Measurements from ENCODE around the gene S100A9.

The S100A9 gene

DNA sequence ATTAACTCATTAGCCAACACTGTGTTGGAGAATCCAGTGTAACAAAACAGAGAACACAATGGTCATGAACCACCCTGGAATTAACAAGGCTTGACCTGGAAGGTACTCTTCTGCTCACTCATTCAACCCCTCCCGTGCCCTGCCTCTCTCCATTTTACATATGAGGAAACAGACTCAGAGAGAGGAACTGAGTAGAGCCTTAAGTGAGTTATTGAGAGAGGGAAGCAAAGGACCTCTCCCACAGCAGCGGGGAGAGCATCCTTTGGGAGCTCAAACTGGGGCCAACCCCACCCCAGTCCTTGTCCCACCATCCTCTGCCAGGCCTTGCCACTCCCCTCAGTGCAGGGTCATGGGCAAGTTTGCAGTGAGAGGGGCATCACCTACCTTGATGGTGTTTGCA, 16.4 kb downstream of the S100A9 start:
- Mint-ChIP-seq H3K36me3 (no peaks in the 10 kb centered on the region), H3K27me3 (peaks cover 14% of the 10 kb centered on the region), H3K9me3 (no peaks in the 10 kb centered on the region), H3K27ac (no peak overlapping the region), H3K4me3 (no peak overlapping the region), H3K4me1 (no peaks in the 10 kb centered on the region)
- DNase-seq: no peak
- CTCF ChIA-PET: no interaction called here

DNA sequence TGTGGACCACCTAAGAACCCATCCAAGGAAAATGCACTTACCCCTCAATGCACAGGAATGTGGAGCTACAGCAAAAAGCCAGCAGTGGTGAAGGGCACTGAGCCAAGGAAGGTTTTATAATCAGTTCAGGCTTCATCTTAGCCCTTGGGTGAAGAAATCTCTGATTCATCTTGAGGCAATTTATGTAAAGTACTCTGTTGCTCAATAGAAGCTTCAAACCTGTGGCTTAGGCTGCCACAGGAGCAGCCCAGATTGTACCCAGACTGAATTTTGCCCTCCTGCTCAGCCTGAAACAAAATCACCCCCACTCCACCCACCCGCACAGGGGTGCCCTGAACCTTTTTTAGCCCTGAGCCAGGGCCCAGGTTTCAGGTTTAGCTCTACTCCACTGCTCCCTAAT, 17.9 kb downstream of the S100A9 start, which contains the start of gene S100A12:
S100A12 (minus strand) TSS at position 111 of the 400 bp plus-strand sequence. CDS start 1,029 bp downstream, outside the sequence.
- H3K36me3 Mint-ChIP-seq: no peaks in the 10 kb centered on the region
- no peak within 1 kb of the TSS for H3K27ac Mint-ChIP-seq
- CTCF ChIA-PET: no interaction called here
- H3K4me3 Mint-ChIP-seq: no peak within 1 kb of the TSS
- H3K4me1 Mint-ChIP-seq: no peaks in the 10 kb centered on the region
- peaks cover 12% of the 10 kb centered on the region for H3K27me3 Mint-ChIP-seq
- H3K9me3 Mint-ChIP-seq: no peaks in the 10 kb centered on the region
- no peak for DNase-seq

GRCh38 chr1:153379591-153379990, 21.9 kb downstream of the S100A9 start:
- Mint-ChIP-seq H3K27me3 (peaks cover 23% of the 10 kb centered on the region), H3K27ac (no peak overlapping the region), H3K4me3 (no peak overlapping the region), H3K36me3 (no peaks in the 10 kb centered on the region), H3K9me3 (peaks cover 14% of the 10 kb centered on the region), H3K4me1 (no peaks in the 10 kb centered on the region)
- DNase-seq: no peak
- CTCF ChIA-PET: no interaction called here

DNA sequence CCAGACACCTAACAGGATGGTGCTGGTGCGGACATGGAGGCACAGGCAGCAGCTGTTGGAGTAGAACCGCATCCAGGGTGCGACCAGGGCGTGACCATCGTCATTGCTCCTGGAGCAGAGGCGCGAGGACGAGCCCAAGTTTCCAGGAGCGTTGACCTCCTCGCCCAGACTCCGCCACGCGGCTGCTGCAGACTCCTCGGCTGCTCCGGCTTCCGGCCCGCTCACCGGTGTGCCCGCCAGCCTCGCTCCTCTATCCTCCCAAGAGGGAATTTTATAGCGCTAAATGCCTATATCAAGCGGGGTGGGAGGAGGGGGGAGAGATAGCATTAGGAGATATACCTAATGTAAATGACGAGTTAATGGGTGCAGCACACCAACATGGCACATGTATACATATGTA, 23.1 kb downstream of the S100A9 start:
- Mint-ChIP-seq H3K9me3 (peaks cover 14% of the 10 kb centered on the region), H3K36me3 (no peaks in the 10 kb centered on the region), H3K4me3 (no peak overlapping the region), H3K27me3 (peaks cover 23% of the 10 kb centered on the region), H3K4me1 (no peaks in the 10 kb centered on the region), H3K27ac (no peak overlapping the region)
- no peak for DNase-seq
- CTCF ChIA-PET: no interaction called here

GRCh38 chr1:153384958-153385580, 27.4 kb downstream of the S100A9 start:
- DNase-seq: no peak
- Mint-ChIP-seq H3K36me3 (no peaks in the 10 kb centered on the region), H3K27ac (no peak overlapping the region), H3K4me1 (peaks cover 13% of the 10 kb centered on the region), H3K9me3 (peaks cover 14% of the 10 kb centered on the region), H3K27me3 (peaks cover 19% of the 10 kb centered on the region), H3K4me3 (no peak overlapping the region)
- CTCF ChIA-PET: interaction anchor here (1.1 kb wide), 1 partner anchor 110 kb away, joined by 3 read pairs; no protein-coding TSS in a partner anchor

DNA sequence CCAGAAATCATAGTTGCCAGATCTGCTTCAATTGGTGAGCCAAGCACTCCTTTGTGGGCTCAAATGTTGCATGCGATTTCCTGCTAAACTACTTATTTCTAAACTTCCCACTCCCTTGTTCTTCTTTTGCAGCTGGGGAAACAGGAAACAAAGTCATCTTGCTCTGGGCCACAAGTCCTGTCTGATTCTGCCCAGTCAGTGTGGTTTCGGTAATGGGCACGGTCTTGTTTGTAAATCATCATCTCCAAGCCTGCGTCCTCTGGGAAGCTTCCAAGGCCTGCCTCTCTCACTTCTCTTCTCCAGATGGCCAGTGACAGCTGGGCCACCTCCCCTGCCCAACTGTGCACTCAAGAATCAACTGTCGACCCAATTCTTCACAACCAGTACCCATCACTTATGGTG, 28.8 kb downstream of the S100A9 start:
- H3K4me3 Mint-ChIP-seq: no peak overlapping the region
- peaks cover 25% of the 10 kb centered on the region for H3K27me3 Mint-ChIP-seq
- no peak overlapping the region for H3K27ac Mint-ChIP-seq
- H3K4me1 Mint-ChIP-seq: peaks cover 13% of the 10 kb centered on the region
- peaks cover 10% of the 10 kb centered on the region for H3K9me3 Mint-ChIP-seq
- no peak for DNase-seq
- H3K36me3 Mint-ChIP-seq: no peaks in the 10 kb centered on the region
- CTCF ChIA-PET: interaction anchor here (1.6 kb wide), 1 partner anchor 31 kb away, joined by 3 read pairs; no protein-coding TSS in a partner anchor

DNA sequence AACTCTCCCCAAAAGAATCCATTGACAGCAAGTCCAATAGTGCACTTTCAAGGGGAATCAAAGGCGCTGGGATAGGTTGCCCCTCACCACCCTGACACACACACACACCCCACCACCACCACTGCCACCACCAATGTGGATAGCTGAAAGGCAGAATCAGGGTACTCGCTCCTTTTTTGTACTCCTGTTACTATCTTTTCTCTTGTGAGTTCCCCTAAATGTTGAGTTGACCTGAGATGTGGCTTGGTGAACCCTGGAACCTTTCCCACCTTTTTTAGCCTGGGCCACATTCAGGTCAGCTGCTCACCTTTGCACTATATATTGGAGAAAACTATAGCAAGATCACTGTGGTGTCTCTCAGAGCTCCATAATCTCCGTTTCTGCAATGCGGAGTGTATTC, 29.3 kb downstream of the S100A9 start:
- CTCF ChIA-PET: interaction anchor here (1.6 kb wide), 1 partner anchor 32 kb away, joined by 3 read pairs; no protein-coding TSS in a partner anchor
- Mint-ChIP-seq H3K4me1 (peaks cover 13% of the 10 kb centered on the region), H3K9me3 (peaks cover 5% of the 10 kb centered on the region), H3K27ac (no peak overlapping the region), H3K4me3 (no peak overlapping the region), H3K36me3 (no peaks in the 10 kb centered on the region), H3K27me3 (peaks cover 20% of the 10 kb centered on the region)
- DNase-seq: no peak

GRCh38 chr1:153387785-153388184, 30.1 kb downstream of the S100A9 start:
- Mint-ChIP-seq H3K27ac (no peak overlapping the region), H3K4me1 (peaks cover 13% of the 10 kb centered on the region), H3K27me3 (peaks cover 15% of the 10 kb centered on the region), H3K36me3 (no peaks in the 10 kb centered on the region), H3K4me3 (no peak overlapping the region), H3K9me3 (no peaks in the 10 kb centered on the region)
- CTCF ChIA-PET: interaction anchor here (1.4 to 1.6 kb wide), 2 partner anchors 32 to 34 kb away, joined by 3 to 6 read pairs; no protein-coding TSS in a partner anchor
- DNase-seq: no peak

DNA sequence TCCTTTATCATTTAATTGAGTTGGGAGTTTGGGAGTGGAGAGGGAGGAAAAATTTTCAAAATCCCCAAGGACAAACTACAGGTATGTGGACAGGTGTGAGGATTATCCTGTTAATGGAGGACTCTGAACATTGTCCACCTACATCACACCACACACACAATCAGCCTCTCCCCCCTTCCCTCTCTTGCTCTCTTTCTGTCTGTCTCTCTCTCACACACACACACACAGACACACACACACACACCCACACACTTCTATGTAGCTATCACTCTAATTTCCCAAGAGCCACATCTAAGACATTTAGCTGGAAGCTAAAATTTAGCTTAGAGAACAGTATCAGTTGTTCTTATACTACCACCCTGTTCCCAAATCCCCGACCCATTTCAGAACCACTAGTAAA, 31.7 kb downstream of the S100A9 start:
- peaks cover 22% of the 10 kb centered on the region for H3K27me3 Mint-ChIP-seq
- DNase-seq: no peak
- no peaks in the 10 kb centered on the region for H3K9me3 Mint-ChIP-seq
- H3K27ac Mint-ChIP-seq: no peak overlapping the region
- no peak overlapping the region for H3K4me3 Mint-ChIP-seq
- CTCF ChIA-PET: no interaction called here
- peaks cover 13% of the 10 kb centered on the region for H3K4me1 Mint-ChIP-seq
- H3K36me3 Mint-ChIP-seq: no peaks in the 10 kb centered on the region

DNA sequence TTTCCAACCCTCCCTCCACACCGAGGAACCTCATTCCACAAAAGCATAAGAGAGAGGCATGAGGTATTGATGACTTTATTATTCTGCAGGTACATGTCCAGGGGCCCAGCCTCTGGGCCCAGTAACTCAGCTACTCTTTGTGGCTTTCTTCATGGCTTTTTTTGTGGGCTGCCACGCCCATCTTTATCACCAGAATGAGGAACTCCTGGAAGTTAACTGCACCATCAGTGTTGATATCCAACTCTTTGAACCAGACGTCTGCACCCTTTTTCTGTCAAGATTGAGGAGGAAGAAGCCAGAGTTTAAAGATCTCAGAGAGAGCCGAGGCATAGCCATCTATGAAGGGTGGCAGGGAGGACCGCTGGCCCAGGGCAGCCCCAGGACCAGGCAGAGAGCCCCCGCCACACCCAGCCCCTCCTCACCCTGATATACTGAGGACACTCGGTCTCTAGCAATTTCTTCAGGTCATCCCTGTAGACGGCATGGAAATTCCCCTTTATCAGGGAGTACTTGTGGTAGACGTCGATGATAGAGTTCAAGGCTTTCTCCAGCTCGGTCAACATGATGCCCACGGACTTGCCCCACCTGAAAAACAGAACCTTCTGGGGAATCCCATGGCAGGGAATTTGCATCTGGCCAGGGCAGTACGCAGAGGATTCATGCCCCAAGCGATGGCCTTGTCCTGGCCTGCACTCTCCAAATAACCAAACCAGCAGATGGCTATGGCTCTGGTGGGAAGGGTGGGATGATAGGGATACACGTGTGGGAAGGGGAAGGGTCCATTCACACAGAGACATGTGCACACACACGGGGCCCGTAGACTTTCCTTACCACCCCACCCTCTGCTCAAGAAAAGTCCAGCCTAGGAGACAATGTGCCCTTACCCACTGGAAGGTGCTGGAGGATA, 32.6 kb downstream of the S100A9 start:
- no peak overlapping the region for H3K4me3 Mint-ChIP-seq
- H3K9me3 Mint-ChIP-seq: no peaks in the 10 kb centered on the region
- no peaks in the 10 kb centered on the region for H3K36me3 Mint-ChIP-seq
- peaks cover 29% of the 10 kb centered on the region for H3K27me3 Mint-ChIP-seq
- no peak overlapping the region for H3K27ac Mint-ChIP-seq
- no peak for DNase-seq
- CTCF ChIA-PET: no interaction called here
- peaks cover 13% of the 10 kb centered on the region for H3K4me1 Mint-ChIP-seq

- H3K4me1 Mint-ChIP-seq: peaks cover 9% of the 10 kb centered on the region
- no peaks in the 10 kb centered on the region for H3K36me3 Mint-ChIP-seq
- H3K9me3 Mint-ChIP-seq: no peaks in the 10 kb centered on the region
- no peak for DNase-seq
- H3K27ac Mint-ChIP-seq: no peak within 1 kb of the TSS
- CTCF ChIA-PET: no interaction called here
- H3K27me3 Mint-ChIP-seq: peaks cover 32% of the 10 kb centered on the region
- H3K4me3 Mint-ChIP-seq: no peak within 1 kb of the TSS
Measured at GRCh38 chr1:153390938-153391710, 33.5 kb downstream of the S100A9 start, which contains the start of gene S100A8. Gene S100A8, minus strand, starts transcription at chr1:153391073. Its CDS starts 538 bp downstream, at chr1:153390535.

DNA sequence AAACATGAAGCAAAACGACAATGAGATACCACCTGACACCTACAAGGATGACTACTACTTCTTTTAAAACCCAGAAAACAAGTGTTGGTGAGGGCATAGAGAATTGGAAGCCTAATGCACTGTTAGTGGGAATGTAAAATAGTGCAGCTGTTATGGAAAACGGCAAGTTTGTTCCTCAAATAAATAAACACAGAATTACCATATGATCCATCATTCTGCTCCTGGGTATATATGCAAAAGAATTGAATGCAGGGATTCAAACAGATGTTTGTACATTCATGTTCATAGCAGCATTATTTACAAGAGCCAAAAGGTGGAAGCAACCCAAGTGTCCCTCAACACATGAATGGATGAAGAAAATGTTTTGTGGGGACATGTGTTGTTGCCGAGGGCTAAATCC, 34.6 kb downstream of the S100A9 start:
- no peak overlapping the region for H3K27ac Mint-ChIP-seq
- no peaks in the 10 kb centered on the region for H3K9me3 Mint-ChIP-seq
- CTCF ChIA-PET: interaction anchor here (0.6 kb wide), 1 partner anchor 37 kb away, joined by 3 read pairs; no protein-coding TSS in a partner anchor
- H3K4me1 Mint-ChIP-seq: no peaks in the 10 kb centered on the region
- no peak for DNase-seq
- no peaks in the 10 kb centered on the region for H3K36me3 Mint-ChIP-seq
- peaks cover 32% of the 10 kb centered on the region for H3K27me3 Mint-ChIP-seq
- no peak overlapping the region for H3K4me3 Mint-ChIP-seq

DNA sequence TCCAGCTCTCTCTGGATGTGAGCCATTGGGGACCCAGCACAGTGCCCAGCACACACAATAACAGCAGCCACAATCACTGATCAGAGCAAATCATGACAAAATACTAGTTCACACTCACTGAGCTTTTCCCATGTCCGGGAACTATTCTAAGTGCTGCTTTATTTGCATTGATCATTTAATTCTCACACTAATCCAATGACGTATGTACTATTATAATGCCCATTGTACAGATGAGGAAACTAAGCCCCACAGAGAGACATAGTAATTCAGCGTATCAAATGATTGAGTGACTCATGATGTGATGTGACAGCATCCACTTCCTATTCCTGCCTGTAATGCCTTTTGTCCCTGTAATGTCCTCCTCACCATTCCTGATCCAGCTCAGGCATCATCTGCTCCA, 35.2 kb downstream of the S100A9 start:
- Mint-ChIP-seq H3K27me3 (peaks cover 34% of the 10 kb centered on the region), H3K4me1 (no peaks in the 10 kb centered on the region), H3K9me3 (no peaks in the 10 kb centered on the region), H3K36me3 (no peaks in the 10 kb centered on the region), H3K4me3 (no peak overlapping the region), H3K27ac (no peak overlapping the region)
- no peak for DNase-seq
- CTCF ChIA-PET: interaction anchor here (0.8 to 1.2 kb wide), 2 partner anchors 12 to 38 kb away, joined by 3 read pairs; no protein-coding TSS in a partner anchor

- Mint-ChIP-seq H3K27ac (no peak overlapping the region), H3K27me3 (peaks cover 34% of the 10 kb centered on the region), H3K4me3 (no peak overlapping the region), H3K9me3 (no peaks in the 10 kb centered on the region), H3K36me3 (no peaks in the 10 kb centered on the region), H3K4me1 (no peaks in the 10 kb centered on the region)
- no peak for DNase-seq
- CTCF ChIA-PET: interaction anchor here (1.2 kb wide), 1 partner anchor 11 kb away, joined by 3 read pairs; no protein-coding TSS in a partner anchor
Measured at GRCh38 chr1:153393926-153394325, 36.3 kb downstream of the S100A9 start.
